Measurements from ENCODE around the gene AKAP7.

AKAP7 gene

GRCh38 chr6:131173680-131174079, 38.4 kb downstream of the AKAP7 start:
- CTCF ChIA-PET: interaction anchor here (1.3 to 1.7 kb wide), 3 partner anchors 9 to 301 kb away, joined by 4 to 7 read pairs (median 7); no protein-coding TSS in a partner anchor
- Histone ChIP-seq H3K9me3 (ENCODE audit: control insufficient read depth, insufficient read depth, low read depth, low read length) (no peaks in the 10 kb centered on the region), H3K36me3 (ENCODE audit: control insufficient read depth in 2 of 2, insufficient read depth in 1 of 2, low read length in 2 of 2) (peaks cover 0 to 5% of the 10 kb centered on the region in 2 experiments; a peak in 1 of 3 replicates), H3K27ac (ENCODE audit: extremely low read depth, low read depth, low read length) (no peak overlapping the region), H3K4me1 (ENCODE audit: control insufficient read depth, insufficient read depth, low read length) (peaks cover 4% of the 10 kb centered on the region; the same call in 1 of the 2 replicates), H3K4me3 (ENCODE audit: low read depth, low read length) (no peak overlapping the region)
- TF ChIP-seq HOXC10 (CRISPR knock-in tag; IDR thresholded peaks at IDR 0.05) (no peak), ZNF639 (tag by site-specific recombination; IDR thresholded peaks at IDR 0.05) (no peak), ZNF560 (tag by site-specific recombination; IDR thresholded peaks at IDR 0.05; ENCODE audit: borderline replicate concordance) (no peak), PATZ1 (tag by site-specific recombination; IDR thresholded peaks at IDR 0.05) (no peak), ZNF571 (tag by site-specific recombination; IDR thresholded peaks at IDR 0.05) (no peak), ZNF184 (tag by site-specific recombination; IDR thresholded peaks at IDR 0.05) (no peak), ZNF138 (tag by site-specific recombination; IDR thresholded peaks at IDR 0.05; ENCODE audit: borderline replicate concordance) (no peak)
- POLR2A ChIA-PET: no interaction called here

GRCh38 chr6:131175564-131175963, 40.3 kb downstream of the AKAP7 start:
- H3K4me1 ChIP-seq (ENCODE audit: control insufficient read depth, insufficient read depth, low read length): no peaks in the 10 kb centered on the region
- no peak for TF ChIP-seq FEZF1 (tag by site-specific recombination; IDR thresholded peaks at IDR 0.05)
- no peak for TF ChIP-seq ZNF416 (tag by site-specific recombination; IDR thresholded peaks at IDR 0.05)
- no peak for TF ChIP-seq ZNF311 (tag by site-specific recombination; IDR thresholded peaks at IDR 0.05; ENCODE audit: borderline replicate concordance)
- TF ChIP-seq MZF1 (tag by site-specific recombination; IDR thresholded peaks at IDR 0.05; ENCODE audit: borderline replicate concordance): no peak
- TF ChIP-seq SP7 (tag by site-specific recombination; IDR thresholded peaks at IDR 0.05): no peak
- no peak for TF ChIP-seq ZNF621 (tag by site-specific recombination; IDR thresholded peaks at IDR 0.05)
- TF ChIP-seq RBAK (tag by site-specific recombination; IDR thresholded peaks at IDR 0.05): no peak
- TF ChIP-seq GLI4 (tag by site-specific recombination; IDR thresholded peaks at IDR 0.05): no peak
- TF ChIP-seq ZNF785 (tag by site-specific recombination; IDR thresholded peaks at IDR 0.05): no peak
- no peak for TF ChIP-seq ZNF48 (tag by site-specific recombination; IDR thresholded peaks at IDR 0.05)
- ChIA-PET POLR2A (no interaction called here), CTCF (interaction anchor here (0.6 to 1.5 kb wide), 3 partner anchors 59 to 359 kb away, joined by 3 read pairs; no protein-coding TSS in a partner anchor)
- no peak overlapping the region for H3K27ac ChIP-seq (ENCODE audit: extremely low read depth, low read depth, low read length)
- H3K36me3 ChIP-seq (ENCODE audit: control insufficient read depth in 2 of 2, insufficient read depth in 1 of 2, low read length in 2 of 2): no peaks in the 10 kb centered on the region
- H3K9me3 ChIP-seq (ENCODE audit: control insufficient read depth, insufficient read depth, low read depth, low read length): no peaks in the 10 kb centered on the region
- H3K4me3 ChIP-seq (ENCODE audit: low read depth, low read length): no peak overlapping the region

- CTCF ChIA-PET: interaction anchor here (0.7 to 0.9 kb wide), 2 partner anchors 48 to 293 kb away, joined by 3 to 4 read pairs; no protein-coding TSS in a partner anchor
- H3K4me1 ChIP-seq (ENCODE audit: control insufficient read depth, insufficient read depth, low read length): no peaks in the 10 kb centered on the region
- no peak for TF ChIP-seq ZNF747 (tag by site-specific recombination; IDR thresholded peaks at IDR 0.05)
- H3K27ac ChIP-seq (ENCODE audit: extremely low read depth, low read depth, low read length): no peak overlapping the region
- no peaks in the 10 kb centered on the region for H3K9me3 ChIP-seq (ENCODE audit: control insufficient read depth, insufficient read depth, low read depth, low read length)
- no peak overlapping the region for H3K4me3 ChIP-seq (ENCODE audit: low read depth, low read length)
- H3K36me3 ChIP-seq (ENCODE audit: control insufficient read depth in 2 of 2, insufficient read depth in 1 of 2, low read length in 2 of 2): no peaks in the 10 kb centered on the region
- POLR2A ChIA-PET: interaction anchor here (1.6 kb wide), 1 partner anchor 14 kb away, joined by 3 read pairs; no protein-coding TSS in a partner anchor
Observed at GRCh38 chr6:131177996-131178395, 42.7 kb downstream of the AKAP7 start.
